NB4 (cell line): ENCODE data around the gene GRPEL1.

Source experiments
- POLR2A ChIP-seq: IDR thresholded peaks from 2 replicates; pipeline ENCODE4 v1.6.1; 2011; ENCODE audit warnings: mild to moderate bottlenecking; ENCODE audit not compliant: insufficient read length; ENCODE audit errors: extremely low read depth
- TF ChIP-seq, protein P1 (sequence below): IDR thresholded peaks from one replicate; pipeline ENCODE4 v1.5.1; 2012; ENCODE audit warnings: low read depth, low read length
- TF ChIP-seq, protein P2 (sequence below): IDR thresholded peaks from 2 replicates; pipeline ENCODE4 v1.6.1; 2011; ENCODE audit warnings: low read depth, low read length

DNA sequence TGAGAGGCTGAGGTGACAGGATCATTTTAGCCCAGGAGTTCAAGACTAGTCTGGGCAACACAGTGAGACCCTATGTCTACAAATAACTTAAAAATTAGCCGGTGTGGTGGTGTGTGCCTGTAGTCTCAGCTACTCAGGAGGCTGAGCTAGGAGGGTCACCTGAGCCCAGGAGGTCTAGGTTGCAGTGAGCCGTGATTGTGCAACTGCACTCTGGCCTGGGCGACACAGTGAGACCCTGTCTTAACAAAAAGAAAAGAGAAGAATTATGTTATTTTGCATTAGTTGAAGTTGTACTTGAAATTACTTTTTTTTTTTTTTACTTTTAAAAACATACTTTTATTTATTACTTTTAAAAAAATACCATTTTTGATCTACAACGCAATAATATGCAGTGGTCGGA is 46.5 kb downstream of the GRPEL1 start:
- no peak for TF ChIP-seq POLR2A
- TF ChIP-seq, protein P1, sequence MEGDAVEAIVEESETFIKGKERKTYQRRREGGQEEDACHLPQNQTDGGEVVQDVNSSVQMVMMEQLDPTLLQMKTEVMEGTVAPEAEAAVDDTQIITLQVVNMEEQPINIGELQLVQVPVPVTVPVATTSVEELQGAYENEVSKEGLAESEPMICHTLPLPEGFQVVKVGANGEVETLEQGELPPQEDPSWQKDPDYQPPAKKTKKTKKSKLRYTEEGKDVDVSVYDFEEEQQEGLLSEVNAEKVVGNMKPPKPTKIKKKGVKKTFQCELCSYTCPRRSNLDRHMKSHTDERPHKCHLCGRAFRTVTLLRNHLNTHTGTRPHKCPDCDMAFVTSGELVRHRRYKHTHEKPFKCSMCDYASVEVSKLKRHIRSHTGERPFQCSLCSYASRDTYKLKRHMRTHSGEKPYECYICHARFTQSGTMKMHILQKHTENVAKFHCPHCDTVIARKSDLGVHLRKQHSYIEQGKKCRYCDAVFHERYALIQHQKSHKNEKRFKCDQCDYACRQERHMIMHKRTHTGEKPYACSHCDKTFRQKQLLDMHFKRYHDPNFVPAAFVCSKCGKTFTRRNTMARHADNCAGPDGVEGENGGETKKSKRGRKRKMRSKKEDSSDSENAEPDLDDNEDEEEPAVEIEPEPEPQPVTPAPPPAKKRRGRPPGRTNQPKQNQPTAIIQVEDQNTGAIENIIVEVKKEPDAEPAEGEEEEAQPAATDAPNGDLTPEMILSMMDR: no peak
- TF ChIP-seq, protein P2, sequence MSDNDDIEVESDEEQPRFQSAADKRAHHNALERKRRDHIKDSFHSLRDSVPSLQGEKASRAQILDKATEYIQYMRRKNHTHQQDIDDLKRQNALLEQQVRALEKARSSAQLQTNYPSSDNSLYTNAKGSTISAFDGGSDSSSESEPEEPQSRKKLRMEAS: no peak
